T-helper 2 cell treated with Interferon-gamma antibody and Interleukin-4, amounts not matched to agents 100 ng/mL and 5 ng/mL, for 36 hours (primary cell): Measurements from ENCODE around the gene COL4A2. TPM values are rescaled to one million over a fixed set of nuclear protein-coding genes. Genes with fewer than 3 reads are reported as not detected.

Experiments
- intact Hi-C: fragments of 100-400 bp; cut with micrococcal nuclease; formaldehyde crosslinking; loops from one replicate; pipeline ENCODE4 v1.15.1; 2023
- total RNA-seq: library from RNA; stranded (reverse); gene quantifications from 2 replicates; pipeline ENCODE4 v1.2.3, GENCODE V29; 2022

Gene COL4A2
- total RNA-seq = not detected in 2 replicates

DNA sequence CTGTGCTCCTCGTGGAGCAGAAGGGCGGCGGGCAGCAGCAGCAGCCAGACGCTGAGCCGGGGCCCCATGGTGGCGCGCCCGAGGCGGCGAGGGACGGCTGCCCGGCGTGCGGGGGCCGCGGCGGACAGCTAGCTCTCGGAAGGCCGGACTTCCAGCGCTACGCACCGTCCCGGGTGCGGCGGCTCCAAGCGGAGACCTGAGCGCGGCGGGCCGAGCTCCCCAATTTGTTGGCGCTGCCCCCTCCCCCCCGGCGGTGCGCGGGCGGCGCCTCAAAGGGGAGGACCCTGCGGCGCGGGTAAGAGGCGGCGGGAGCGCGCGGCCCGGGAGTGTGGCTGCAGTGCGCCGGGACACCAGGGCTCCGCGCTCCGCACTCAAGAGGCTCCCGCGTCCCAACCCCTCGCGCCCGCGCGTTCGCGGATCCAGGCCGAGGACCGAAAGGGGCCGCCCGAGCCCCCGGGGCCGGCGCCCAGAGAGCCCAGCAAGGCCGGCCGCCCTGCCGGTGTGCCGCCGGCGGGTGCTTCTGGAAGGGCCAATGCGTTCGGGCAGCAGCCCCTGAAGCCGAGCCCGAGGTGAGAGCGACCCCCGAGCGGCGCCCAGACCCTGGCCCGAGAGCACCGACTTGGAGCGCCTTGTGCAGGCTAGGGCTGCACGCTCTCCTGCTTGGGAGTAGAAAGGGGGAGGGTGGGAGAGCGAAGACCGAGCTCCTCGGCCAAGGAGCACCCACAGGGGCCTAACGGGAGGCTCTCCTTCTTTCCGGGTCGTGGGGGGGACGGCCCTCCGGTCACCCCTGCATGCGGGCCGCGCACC, at the start of gene COL4A2, which contains the start of gene COL4A1:
Gene COL4A2 (plus strand): TSS at position 325 of the 807 bp plus-strand sequence. CDS start 620 bp downstream, outside the sequence.
Gene COL4A1 (minus strand): TSS at position 198 of the 807 bp plus-strand sequence. CDS start 130 bp downstream, at position 68.
- intact Hi-C loops = no loop called here

DNA sequence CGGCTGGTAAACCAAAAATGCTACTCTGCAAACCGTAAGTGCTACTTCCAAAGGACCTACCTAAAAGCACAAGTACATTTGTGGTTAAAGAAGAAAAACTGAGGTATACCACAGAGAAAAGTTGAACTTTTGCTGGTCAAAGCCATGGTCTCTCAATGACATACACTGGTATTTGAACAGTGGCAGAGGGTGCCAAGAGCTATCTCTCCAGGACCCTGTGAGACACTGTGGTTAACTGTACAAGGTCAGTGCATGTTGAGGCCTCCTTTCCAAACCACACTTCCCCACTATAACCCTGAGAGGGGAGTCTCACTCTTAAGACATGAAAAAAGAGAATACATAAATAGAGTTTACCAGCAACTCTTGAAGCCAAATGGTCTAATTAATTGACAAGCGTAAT, 49.7 kb upstream of the COL4A2 start:
- intact Hi-C loops = no loop called here

DNA sequence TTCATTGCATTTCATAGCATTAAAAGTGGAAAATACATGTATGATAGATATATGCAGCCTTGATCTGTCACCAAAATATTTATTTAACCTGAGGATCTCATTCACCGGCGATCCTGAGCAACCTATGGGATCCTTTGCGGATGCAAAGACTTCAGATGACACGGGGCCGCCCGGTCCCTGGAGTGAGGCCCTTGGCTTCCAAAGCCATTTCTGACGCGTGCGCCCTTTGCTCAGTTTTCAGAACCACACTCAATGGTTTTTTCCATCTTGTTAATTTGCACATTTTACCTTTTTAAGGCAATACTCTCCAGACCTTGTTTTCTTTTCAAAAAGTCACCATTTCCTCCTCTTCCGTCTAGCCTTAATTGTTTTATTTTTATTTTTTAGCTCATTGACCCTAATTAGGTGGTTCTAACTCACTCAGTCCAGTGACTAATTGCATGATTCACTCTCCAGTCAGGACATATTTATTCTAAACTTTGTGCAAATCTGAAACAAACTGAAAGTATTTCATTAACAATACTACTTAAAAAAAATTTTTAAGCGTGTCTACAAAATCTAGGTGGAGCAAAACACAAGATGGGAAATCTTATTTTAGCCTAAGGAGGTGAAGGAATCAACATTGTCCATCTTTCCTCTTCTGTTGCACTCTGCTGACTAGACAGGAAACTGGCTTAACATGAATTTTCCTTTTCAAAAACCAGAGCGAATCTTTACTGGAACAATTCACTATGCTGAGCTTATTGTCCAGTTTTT, 48.0 kb upstream of the COL4A2 start:
- intact Hi-C loops = no loop called here

DNA sequence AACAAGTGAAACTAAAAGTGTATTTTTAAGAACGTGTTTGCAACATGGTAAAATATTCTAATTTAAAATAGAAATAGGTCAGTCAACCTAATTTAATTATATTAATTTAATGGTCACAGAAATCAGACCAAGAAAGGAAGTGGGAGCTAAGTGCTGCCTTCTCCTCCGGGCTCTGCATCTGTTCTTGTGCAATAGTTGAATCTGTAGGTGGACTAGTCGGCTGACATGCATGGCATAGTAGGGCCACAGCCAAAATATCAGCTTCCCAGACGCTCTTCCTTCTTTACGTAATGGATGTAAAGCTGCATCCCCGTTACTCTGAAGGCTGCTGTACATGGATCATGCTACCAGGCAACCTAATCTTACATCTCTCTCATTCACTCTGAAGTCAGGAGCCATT, 47.4 kb upstream of the COL4A2 start:
- intact Hi-C loops = no loop called here

DNA sequence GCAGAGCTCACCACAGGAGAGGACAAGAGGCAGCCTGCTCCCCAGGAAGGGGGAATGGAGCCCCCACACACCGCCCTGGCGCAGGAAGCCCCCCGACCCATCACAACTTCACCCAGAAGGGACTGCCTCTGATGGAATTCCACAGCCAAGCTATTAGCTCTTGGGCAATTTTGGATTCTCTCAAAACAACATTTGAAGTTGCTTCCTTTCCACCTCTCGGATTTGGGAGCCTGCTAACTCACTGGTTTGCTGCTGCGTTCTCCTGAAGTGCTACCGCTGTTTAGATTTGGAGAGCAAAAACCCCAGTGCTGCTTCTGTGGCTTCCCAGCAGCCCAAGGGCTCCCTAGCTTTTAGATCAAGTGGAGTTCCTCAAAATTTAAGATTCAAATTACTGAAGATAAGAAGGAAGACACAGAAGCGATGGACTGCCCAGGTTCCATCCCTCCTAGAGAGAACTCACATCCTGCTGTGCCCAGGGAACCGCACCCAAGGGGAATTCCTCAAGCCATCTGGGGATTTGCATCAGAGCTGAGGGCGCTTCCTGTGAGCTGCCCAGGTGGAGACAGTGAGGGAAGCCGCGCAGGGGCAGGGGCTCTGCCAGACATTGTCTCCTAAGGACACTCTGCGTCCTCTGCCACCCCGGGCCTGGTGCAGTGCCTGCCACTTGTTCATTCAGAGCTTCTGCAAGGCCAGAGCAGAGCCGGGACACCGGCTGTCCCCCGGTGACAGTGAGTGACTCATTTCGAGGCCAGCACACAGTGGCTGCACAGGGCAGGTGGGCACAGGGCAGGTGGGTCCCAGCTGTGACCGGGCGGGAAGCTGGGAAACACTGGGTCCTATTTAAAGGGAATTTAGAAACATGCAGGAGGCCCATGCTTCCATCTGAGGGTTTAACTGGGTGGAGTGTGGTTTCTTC, 45.7 kb upstream of the COL4A2 start:
- intact Hi-C loops = loop anchor here (1.0 kb wide), 1 partner anchor 19 kb away; no protein-coding TSS in a partner anchor

DNA sequence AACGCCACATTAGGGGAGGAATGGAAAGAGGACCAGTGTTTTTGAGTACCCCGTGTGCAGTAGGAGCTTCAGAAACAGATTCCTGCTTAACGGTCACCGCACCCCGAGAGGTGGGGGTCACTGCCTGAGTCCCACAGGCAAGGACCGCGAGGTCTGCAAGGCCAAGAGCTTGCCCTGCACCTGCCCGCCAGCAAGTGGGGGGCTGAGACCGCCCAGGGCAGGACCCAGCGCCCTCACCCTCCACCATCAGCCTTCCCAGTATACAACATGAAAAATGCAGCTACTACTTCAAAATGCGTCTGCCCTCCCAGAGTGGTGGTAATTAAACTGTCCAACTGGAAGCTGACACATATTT, 45.0 kb upstream of the COL4A2 start:
- intact Hi-C loops = loop anchor here (1.0 kb wide), 1 partner anchor 18 kb away; no protein-coding TSS in a partner anchor

DNA sequence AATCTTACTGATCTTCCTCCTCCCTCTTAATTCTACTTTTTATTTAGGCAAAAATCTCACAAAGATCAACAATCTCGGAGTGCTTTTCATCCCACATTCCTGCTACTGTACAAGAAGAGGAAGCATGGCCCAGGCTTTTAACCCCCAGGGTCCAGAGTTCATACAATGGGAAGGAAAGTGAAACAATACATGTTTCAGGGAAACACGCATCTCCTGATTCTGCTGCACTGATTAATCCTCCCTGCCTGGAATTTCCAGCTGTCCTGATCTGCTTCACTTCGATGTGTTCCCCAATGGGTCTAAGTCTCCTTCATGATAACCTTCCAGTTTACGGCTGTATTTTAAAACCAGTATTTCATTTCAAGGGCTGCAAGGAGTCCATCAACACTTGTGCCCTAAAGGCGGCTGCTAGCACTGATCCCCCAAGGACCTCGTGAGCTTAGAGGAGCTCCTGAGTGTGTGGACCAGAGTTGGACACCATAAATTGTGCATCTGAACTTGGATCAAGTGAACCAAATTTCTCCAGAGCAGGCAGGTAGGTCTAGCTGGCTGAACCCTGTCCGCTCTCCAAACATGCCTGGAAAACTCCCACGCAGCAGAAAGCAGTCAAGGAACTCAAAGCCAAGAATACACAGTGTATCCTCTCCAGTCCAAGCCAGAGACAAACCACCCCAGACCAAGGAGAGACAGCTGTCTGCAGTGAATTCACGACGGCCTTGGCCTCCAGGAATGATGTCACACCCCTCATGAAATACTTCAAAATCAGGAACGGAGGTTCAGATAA, 44.4 kb upstream of the COL4A2 start:
- intact Hi-C loops = loop anchor here (1.0 kb wide), 1 partner anchor 18 kb away; no protein-coding TSS in a partner anchor

DNA sequence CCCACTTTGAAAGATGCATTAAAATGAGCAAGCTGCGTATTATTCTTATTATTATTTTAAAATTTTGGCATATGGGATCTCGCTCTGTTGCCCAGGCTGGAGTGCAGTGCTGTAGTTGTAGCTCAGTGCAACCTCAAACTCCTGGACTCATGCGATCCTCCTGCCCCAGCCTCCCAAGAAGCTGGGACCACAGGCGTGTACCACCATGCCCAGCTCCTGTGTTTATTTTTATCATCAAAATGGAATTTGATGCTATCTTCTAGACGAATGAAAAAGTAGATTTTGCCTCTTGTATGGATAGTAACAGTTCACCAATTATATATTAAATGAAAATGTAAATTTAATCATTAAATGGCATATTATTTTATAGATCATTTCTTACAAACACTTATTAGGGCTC, 43.7 kb upstream of the COL4A2 start:
- intact Hi-C loops = no loop called here

DNA sequence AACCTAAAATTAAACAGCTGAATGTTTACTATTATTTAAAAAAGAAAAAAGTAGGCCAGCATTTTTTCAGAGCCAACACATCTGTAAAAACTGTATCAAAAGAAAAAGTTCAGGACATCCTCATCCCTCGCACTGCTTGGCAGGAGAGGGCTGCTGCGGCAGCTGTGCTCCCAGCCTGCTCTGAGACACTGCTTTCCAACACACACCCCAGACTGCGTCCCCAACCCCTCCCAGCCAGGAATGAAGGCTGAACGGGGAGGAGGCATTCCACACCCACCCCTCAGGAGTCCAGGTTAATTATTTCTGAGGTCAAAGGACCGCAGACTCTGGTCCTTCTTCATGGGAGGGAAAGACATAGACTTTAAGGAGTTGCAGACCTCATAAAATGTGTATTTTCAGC, 43.2 kb upstream of the COL4A2 start:
- intact Hi-C loops = no loop called here

DNA sequence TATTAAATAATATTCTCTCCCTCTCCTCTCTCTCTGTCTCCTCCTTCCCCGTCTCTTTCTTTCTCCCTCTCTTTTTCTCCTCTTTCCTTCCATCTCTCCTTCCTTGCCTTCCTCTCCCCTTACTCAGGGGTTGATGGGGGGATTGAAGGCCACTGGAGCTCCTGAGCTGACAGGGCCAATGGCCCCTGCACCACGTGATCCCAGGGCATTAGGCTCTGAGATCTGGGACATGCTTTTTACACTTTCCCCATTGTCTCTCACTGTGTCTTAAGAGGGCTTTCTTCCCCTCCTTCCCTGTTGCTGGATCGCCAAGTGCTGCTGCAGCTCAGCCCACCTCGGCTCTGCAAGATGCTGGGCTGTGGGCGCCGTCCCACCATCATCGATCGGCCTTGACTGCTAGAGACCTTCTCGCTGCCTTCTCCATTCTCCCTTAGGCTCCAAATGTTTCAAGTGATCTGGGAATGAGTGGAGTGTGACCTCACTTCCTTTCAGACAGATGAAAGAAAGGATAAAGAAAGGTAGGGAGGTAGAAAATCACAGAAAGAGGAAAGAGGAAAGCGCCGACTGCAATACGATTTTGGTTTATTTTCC, 42.3 kb upstream of the COL4A2 start:
- intact Hi-C loops = no loop called here

DNA sequence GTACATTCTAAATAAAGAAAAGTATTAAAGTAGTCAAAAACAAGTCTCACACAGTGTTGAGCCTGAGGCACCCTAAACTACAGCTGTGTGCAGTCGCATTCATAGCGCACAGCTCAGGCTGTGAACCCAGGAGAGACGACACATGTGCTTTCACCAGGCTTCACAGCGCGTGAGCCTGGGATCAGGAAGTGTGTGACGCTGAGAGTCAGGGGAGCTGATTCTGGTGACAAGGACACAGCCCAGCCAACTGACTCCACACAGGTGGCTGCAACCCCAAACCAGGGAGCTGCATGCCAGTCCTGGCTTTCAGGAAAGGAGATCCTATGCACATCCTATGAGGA, 41.8 kb upstream of the COL4A2 start:
- intact Hi-C loops = no loop called here

DNA sequence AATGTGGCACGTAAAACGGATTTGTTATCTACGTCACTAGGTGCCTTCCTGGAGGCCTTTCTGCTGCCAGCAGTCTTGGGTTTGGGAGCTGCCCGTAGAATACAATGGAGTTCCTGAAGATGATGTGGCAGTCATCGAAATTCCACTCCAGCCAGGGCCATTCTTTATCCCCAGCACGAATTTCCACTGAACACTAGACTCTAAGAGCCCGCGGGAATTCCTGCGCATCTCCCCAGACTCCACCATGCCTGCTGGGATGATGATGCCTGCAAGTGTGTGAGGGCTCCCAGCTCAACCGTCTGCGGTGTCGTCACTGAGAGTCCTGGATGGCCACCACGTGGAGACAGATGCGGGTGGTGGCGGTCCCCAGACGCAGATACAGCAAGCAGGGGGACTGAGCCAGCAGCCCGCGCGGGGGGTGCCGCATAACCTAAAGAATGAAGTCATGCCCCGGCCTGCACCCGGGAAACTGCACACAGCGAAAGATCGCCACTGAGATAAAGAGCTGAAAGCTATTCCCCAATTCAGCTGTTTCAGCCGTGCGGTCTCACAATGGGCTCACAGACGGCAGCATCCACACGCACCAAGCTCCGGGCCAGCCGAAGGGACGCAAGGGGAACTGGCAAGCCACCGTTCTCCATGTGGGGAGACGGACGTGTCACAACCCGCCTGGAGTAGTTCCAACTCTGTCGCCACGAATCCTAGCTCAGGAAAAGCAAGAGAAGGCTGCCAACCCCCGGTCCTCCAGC, 41.2 kb upstream of the COL4A2 start:
- intact Hi-C loops = no loop called here

DNA sequence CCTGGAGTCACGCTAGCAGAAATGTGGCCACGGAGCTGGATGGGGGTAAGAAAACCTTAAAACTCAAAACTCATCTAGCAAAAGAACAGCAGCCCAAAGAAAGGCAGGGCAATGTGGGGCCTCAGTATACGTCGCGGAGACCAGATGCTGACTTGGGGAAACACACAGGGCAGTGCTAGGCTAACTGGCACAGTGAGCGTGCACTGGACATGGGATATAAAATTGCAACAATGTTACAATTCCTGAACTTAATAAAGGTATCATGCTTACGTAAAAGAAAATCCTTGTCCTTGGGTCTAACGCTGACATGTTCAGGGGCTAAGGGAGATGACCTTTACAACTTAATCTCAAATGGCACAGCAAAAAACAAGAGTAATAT, 40.7 kb upstream of the COL4A2 start:
- intact Hi-C loops = no loop called here

DNA sequence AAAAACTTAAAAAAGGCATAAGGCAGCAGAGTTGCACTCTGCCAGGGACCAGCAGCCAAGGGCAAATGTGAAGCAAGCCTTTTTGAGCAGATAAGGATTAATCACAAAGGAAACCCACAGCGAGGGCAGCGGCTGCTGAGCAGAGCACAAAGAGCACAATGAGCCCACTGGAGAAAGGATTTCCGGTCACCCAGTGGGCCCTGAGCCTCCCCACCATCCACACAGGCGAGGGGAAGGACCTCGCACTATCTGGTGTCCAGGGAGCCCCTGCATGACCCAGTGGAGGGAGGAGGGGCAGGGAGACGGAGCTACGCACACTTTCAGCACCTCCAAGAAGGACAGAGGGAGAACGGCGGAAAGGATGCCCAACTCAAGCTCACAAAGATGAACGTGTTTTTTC, 40.1 kb upstream of the COL4A2 start:
- intact Hi-C loops = no loop called here

DNA sequence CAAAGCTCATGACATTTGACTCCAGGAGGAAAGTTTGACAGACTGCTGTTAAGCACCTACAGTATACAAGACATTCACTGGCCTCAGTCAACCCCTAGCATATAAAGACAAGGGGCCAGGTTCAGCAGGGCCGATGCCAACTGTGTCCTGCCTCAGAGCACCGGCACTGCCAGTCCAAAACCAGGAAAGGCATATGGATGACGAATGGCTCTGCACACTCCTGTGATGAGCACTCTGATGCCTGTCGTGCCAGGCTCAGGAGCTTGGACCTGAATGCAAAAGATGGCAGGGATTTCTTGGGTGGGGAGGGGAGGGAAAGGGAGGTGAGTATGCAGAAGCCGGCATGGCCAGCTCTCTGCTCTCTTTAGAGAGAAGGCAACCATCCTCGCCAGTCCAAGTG, 39.0 kb upstream of the COL4A2 start:
- intact Hi-C loops = no loop called here

DNA sequence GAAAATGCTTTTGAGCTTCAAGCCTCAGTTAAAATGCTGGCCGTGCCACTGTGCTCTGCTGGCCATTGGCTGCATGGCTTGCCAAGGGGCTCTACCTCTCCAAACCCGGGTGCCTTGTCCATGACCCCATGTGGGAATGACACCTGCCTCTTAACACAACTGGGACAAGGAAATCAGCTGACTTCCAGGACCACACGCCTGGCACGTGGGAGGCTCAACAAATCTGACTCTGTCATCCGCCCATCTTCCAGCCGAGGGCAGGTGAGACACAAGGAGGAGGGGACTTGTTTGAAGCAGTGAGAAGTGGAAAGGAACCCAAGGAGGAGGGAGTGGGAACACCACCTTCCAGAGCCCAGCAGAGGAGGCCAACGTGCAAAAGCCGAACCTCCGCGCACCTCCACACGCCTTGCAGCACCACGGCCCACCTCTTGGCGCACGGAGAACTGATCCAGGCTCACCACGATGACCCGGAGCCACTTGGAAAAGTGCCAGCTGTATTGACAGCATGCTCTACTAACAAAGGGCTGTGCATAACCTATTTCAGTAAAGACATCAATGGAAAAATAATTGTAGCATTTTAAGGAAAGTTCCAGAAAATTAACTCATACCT, 38.4 kb upstream of the COL4A2 start:
- intact Hi-C loops = no loop called here

DNA sequence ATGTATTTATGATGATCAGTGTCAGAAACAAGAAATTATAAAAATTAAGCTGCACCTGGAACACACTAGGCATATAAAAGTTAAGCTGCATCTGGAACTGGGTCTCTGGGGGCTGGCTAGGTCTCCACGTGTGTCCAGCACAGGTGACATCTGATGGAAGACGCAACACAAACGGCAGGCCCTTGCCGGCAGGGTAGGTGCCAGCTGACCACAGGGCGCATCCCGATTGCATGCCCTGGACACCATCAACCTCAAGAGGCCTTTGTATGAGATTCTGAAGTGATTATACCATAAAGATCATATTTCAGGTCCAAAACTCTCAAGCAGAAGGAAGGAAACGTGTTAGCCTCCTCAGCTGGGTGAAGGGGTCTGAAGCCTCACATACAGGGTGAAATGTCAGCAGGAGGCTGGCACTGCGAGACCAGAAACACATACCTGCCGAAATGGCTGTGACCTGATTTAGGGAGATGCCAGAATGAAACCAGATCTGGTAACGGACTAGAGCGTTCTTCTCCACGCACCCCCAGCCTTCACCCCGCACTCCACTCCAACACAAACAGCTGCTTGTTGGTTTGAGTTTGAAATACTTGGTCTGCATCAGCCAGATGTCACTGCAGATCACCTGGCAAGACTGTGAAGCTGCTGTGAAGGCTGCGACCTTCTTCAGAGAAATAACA, 37.4 kb upstream of the COL4A2 start:
- intact Hi-C loops = no loop called here

DNA sequence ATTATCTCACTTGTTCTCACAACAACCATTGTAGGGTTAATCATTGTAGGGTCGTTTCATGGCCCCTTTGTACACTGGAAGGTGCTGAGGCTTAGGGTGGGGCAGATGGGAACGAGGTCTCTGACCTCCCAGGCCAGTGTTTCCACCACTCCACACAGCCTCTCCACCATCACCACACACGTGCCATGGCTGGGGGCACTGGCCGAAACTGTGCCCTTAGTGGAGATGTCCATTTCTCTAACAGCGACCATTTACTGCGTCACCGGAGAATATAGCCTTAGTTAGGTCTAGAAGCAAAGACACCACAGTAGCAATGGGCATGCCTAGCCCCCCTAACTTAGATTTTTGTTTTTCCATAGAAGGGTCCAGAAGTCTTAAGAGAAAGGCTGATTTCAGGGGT, 36.6 kb upstream of the COL4A2 start:
- intact Hi-C loops = no loop called here

DNA sequence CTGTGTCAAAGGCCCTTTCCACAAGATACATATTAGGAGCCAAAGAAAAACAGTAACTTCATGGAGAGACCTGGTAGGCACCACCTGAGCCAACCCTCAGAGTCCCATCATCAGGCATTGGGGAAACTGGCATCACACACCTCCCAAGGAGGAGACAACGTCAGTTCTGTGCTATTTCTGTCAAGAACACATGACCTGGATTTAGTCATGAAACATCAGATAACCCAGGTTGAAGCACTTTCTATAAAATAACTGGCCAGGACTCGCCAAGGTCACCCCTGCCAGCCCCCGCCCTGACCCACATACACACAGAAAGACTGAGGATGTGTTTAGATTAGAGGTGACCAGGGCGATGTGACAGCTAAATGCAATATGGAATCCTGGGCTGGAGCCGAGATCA, 35.8 kb upstream of the COL4A2 start:
- intact Hi-C loops = no loop called here
